ENCODE measurements around the gene CYBC1.

- TF ChIP-seq CTCF (IDR thresholded peaks at IDR 0.05; ENCODE audit: poor library complexity, severe bottlenecking): no peak
- no peak for TF ChIP-seq EZH2 (IDR thresholded peaks at IDR 0.05; ENCODE audit: borderline replicate concordance, insufficient read depth, low read length, poor library complexity, severe bottlenecking)
- TF ChIP-seq POLR2AphosphoS5 (IDR thresholded peaks at IDR 0.05): no peak
- no peak for TF ChIP-seq MXI1 (conservative IDR thresholded peaks at IDR 0.05; ENCODE audit: poor library complexity, severe bottlenecking)
- no peak for TF ChIP-seq EP300 (conservative IDR thresholded peaks at IDR 0.05; ENCODE audit: poor library complexity, severe bottlenecking)
Observed at GRCh38 chr17:82497483-82498405, 47.2 kb upstream of the CYBC1 start.

Data from neural cell (in vitro differentiated cells).